Measurements from ENCODE around the gene GRIN3B.

GRIN3B gene

GRCh38 chr19:1053176-1054101 lies 53.2 kb downstream of the GRIN3B start:
- Histone ChIP-seq H3K27ac (no peak overlapping the region), H2AFZ (no peak overlapping the region), H3K79me2 (no peaks in the 10 kb centered on the region), H3K4me2 (ENCODE audit: low read length) (no peak overlapping the region), H3K9ac (no peak overlapping the region), H3K27me3 (ENCODE audit: control insufficient read depth, insufficient read depth, low read length) (no peaks in the 10 kb centered on the region), H3K4me1 (no peaks in the 10 kb centered on the region), H3K4me3 (ENCODE audit: low read depth, low read length) (no peak overlapping the region), H3K9me3 (ENCODE audit: control insufficient read depth, low read length) (no peaks in the 10 kb centered on the region), H3K36me3 (ENCODE audit: control insufficient read depth, insufficient read depth, low read length) (no peaks in the 10 kb centered on the region)
- no peak for TF ChIP-seq CTCF (IDR thresholded peaks at IDR 0.05)

- H3K79me2 ChIP-seq = no peaks in the 10 kb centered on the region
- no peak overlapping the region for H3K27ac ChIP-seq
- no peak overlapping the region for H3K4me2 ChIP-seq (ENCODE audit: low read length)
- TF ChIP-seq CTCF (IDR thresholded peaks at IDR 0.05) = no peak
- no peaks in the 10 kb centered on the region for H3K27me3 ChIP-seq (ENCODE audit: control insufficient read depth, insufficient read depth, low read length)
- no peak overlapping the region for H3K9ac ChIP-seq
- no peaks in the 10 kb centered on the region for H3K9me3 ChIP-seq (ENCODE audit: control insufficient read depth, low read length)
- H2AFZ ChIP-seq = no peak overlapping the region
- no peak overlapping the region for H3K4me3 ChIP-seq (ENCODE audit: low read depth, low read length)
- H3K36me3 ChIP-seq (ENCODE audit: control insufficient read depth, insufficient read depth, low read length) = no peaks in the 10 kb centered on the region
- no peaks in the 10 kb centered on the region for H3K4me1 ChIP-seq
These were observed 54.1 kb downstream of the GRIN3B start for GRCh38 chr19:1054102-1055027.

- Histone ChIP-seq H3K4me2 (ENCODE audit: low read length) (no peak overlapping the region), H3K9me3 (ENCODE audit: control insufficient read depth, low read length) (no peaks in the 10 kb centered on the region), H3K27ac (no peak overlapping the region), H3K27me3 (ENCODE audit: control insufficient read depth, insufficient read depth, low read length) (no peaks in the 10 kb centered on the region), H3K79me2 (no peaks in the 10 kb centered on the region), H3K36me3 (ENCODE audit: control insufficient read depth, insufficient read depth, low read length) (no peaks in the 10 kb centered on the region), H2AFZ (no peak overlapping the region), H3K4me3 (ENCODE audit: low read depth, low read length) (no peak overlapping the region), H3K9ac (no peak overlapping the region), H3K4me1 (no peaks in the 10 kb centered on the region)
- no peak for TF ChIP-seq CTCF (IDR thresholded peaks at IDR 0.05)
These were observed 54.8 kb downstream of the GRIN3B start for GRCh38 chr19:1055028-1055425.

- H3K4me3 ChIP-seq (ENCODE audit: low read depth, low read length) = no peak overlapping the region
- H3K4me1 ChIP-seq = no peaks in the 10 kb centered on the region
- H2AFZ ChIP-seq = no peak overlapping the region
- H3K4me2 ChIP-seq (ENCODE audit: low read length) = no peak overlapping the region
- no peaks in the 10 kb centered on the region for H3K79me2 ChIP-seq
- H3K27me3 ChIP-seq (ENCODE audit: control insufficient read depth, insufficient read depth, low read length) = no peaks in the 10 kb centered on the region
- no peaks in the 10 kb centered on the region for H3K9me3 ChIP-seq (ENCODE audit: control insufficient read depth, low read length)
- H3K27ac ChIP-seq = no peak overlapping the region
- H3K36me3 ChIP-seq (ENCODE audit: control insufficient read depth, insufficient read depth, low read length) = no peaks in the 10 kb centered on the region
- TF ChIP-seq CTCF (IDR thresholded peaks at IDR 0.05) = no peak
- no peak overlapping the region for H3K9ac ChIP-seq
These were observed 55.8 kb downstream of the GRIN3B start for GRCh38 chr19:1055886-1056620.

All from parathyroid adenoma (tissue), 2 donors.